ENCODE results near the gene GTPBP6. TPM values are rescaled to one million over a fixed set of nuclear protein-coding genes. Genes with fewer than 3 reads are reported as not detected.

GTPBP6 gene
- total RNA-seq, 1 experiment from 2014 or later = 72.4 TPM

DNA sequence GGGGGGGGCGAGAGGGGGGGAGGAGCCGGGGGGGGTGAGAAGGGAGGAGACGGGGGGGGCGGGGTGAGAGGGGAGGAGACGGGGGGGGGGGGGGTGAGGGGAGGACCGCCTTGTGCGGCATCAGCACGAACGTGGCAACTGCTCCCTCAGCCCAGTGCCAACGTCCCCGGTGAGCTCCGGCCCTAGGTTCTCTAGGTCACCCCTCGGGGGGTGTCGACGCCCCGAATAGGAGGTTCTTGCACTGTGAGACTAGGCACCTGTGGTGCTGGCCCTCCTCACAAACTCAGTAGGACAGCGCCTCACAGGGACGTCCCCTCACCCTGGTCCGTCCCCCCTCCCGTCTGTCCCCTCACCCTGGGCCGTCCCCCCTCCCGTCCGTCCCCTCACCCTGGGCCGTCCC lies 21.5 kb upstream of the GTPBP6 start:
- H3K4me1 Mint-ChIP-seq (ENCODE audit: low read depth, unreplicated experiment) = no peaks in the 10 kb centered on the region
- Histone ChIP-seq H3K4me3 (ENCODE audit: low read depth, low read length) (no peak overlapping the region), H3K27me3 (replicated peaks; ENCODE audit: control insufficient read depth, insufficient read depth, low read length) (no peaks in the 10 kb centered on the region), H3K9me3 (peaks cover 7% of the 10 kb centered on the region; the same call in 1 of the 2 replicates), H3K4me1 (no peaks in the 10 kb centered on the region), H3K36me3 (ENCODE audit: control insufficient read depth, insufficient read depth, low read length) (no peaks in the 10 kb centered on the region; the same call in 1 of the 2 replicates)
- intact Hi-C loops (cut with micrococcal nuclease; ENCODE audit: unreplicated experiment) = no loop called here
- TF ChIP-seq, protein P1, sequence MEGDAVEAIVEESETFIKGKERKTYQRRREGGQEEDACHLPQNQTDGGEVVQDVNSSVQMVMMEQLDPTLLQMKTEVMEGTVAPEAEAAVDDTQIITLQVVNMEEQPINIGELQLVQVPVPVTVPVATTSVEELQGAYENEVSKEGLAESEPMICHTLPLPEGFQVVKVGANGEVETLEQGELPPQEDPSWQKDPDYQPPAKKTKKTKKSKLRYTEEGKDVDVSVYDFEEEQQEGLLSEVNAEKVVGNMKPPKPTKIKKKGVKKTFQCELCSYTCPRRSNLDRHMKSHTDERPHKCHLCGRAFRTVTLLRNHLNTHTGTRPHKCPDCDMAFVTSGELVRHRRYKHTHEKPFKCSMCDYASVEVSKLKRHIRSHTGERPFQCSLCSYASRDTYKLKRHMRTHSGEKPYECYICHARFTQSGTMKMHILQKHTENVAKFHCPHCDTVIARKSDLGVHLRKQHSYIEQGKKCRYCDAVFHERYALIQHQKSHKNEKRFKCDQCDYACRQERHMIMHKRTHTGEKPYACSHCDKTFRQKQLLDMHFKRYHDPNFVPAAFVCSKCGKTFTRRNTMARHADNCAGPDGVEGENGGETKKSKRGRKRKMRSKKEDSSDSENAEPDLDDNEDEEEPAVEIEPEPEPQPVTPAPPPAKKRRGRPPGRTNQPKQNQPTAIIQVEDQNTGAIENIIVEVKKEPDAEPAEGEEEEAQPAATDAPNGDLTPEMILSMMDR (IDR thresholded peaks at IDR 0.05; ENCODE audit: insufficient read depth in 1 of 2, low read depth in 1 of 2, low read length in 1 of 2, severe bottlenecking in 1 of 2, unreplicated experiment in 1 of 2) = no peak
- POLR2A ChIA-PET = no interaction called here
- no peak for DNase-seq
- no peaks in the 10 kb centered on the region for H3K27me3 Mint-ChIP-seq (ENCODE audit: insufficient read depth, unreplicated experiment)
- no TSS peak for BruUV-seq (replicated peaks)
- peaks cover 66% of the 10 kb centered on the region for H3K36me3 Mint-ChIP-seq (ENCODE audit: insufficient read depth, unreplicated experiment)
- H3K9me3 Mint-ChIP-seq (ENCODE audit: unreplicated experiment) = peaks cover 10% of the 10 kb centered on the region
- CTCF ChIA-PET = no interaction called here
- H3K27ac Mint-ChIP-seq (ENCODE audit: unreplicated experiment) = no peak overlapping the region
- no peak overlapping the region for H3K4me3 Mint-ChIP-seq (ENCODE audit: unreplicated experiment)

DNA sequence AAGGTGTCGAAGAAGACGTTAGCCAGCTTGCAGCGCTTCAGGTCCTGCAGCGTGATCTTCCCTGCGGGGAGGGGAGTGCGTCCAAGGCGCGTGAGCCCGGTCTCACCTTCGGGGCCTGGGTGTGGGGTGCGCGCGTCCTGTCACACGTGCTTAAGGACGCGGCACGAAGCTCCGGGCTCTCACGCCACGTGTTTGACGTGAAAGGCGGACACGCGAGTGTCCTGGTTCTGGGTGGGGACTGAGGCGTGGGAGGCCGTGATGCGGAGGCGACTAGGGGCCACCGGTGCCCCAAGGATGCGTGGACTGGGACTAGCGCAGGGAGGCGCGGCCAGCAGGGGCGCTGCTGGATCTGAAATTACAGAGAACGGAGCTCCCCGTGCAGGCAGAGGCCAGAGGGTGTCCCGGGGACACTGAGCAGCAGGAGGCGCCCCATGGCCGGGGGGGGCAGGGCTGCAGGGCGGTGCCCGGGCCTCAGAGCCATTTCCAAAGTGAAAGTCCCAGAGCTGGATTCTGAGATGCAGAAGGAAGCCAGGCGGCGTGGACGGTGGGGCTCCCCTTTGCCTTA lies 20.3 kb upstream of the GTPBP6 start:
- no peak for DNase-seq
- H3K4me3 ChIP-seq (ENCODE audit: low read depth, low read length) = no peak overlapping the region
- no peaks in the 10 kb centered on the region for H3K27me3 Mint-ChIP-seq (ENCODE audit: insufficient read depth, unreplicated experiment)
- no peak overlapping the region for H3K27ac Mint-ChIP-seq (ENCODE audit: unreplicated experiment)
- no peaks in the 10 kb centered on the region for H3K4me1 Mint-ChIP-seq (ENCODE audit: low read depth, unreplicated experiment)
- no peaks in the 10 kb centered on the region for H3K4me1 ChIP-seq
- TF ChIP-seq, protein P1 (IDR thresholded peaks at IDR 0.05; ENCODE audit: insufficient read depth in 1 of 2, low read depth in 1 of 2, low read length in 1 of 2, severe bottlenecking in 1 of 2, unreplicated experiment in 1 of 2) = no peak
- H3K36me3 ChIP-seq (ENCODE audit: control insufficient read depth, insufficient read depth, low read length) = no peaks in the 10 kb centered on the region; the same call in 1 of the 2 replicates
- peaks cover 7% of the 10 kb centered on the region; the same call in 1 of the 2 replicates for H3K9me3 ChIP-seq
- H3K4me3 Mint-ChIP-seq (ENCODE audit: unreplicated experiment) = no peak overlapping the region
- H3K27me3 ChIP-seq (replicated peaks; ENCODE audit: control insufficient read depth, insufficient read depth, low read length) = no peaks in the 10 kb centered on the region
- intact Hi-C loops (cut with micrococcal nuclease; ENCODE audit: unreplicated experiment) = no loop called here
- peaks cover 68% of the 10 kb centered on the region for H3K36me3 Mint-ChIP-seq (ENCODE audit: insufficient read depth, unreplicated experiment)
- no TSS peak for BruUV-seq (replicated peaks)
- CTCF ChIA-PET = no interaction called here
- POLR2A ChIA-PET = no interaction called here
- peaks cover 10% of the 10 kb centered on the region for H3K9me3 Mint-ChIP-seq (ENCODE audit: unreplicated experiment)

DNA sequence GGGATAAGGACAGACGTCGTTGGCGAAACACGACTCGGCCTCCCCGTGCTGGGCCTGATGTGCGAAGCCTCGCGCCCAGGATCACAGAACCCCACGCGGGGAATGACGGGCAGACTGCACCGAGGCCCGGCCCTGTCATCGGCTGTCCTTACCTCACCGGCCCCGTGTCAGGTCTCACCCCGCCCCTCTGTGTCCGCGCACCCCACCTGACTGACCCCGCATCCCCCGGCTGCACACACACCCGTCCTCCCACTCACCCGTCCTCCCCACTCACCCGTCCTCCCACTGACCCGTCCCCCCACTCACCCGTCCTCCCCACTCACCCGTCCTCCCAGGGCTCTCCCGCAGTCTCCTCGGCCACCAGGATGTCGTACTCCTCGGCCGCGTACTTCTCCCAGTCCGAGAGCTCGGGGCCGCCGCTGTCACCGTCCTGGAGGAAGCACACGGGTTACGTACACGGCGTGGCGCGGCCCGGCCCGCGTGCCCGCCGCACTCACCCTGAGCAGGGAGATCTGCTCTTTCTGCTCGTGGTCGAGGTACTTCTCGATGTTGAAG lies 19.8 kb upstream of the GTPBP6 start:
- H3K4me1 ChIP-seq = no peaks in the 10 kb centered on the region
- peaks cover 10% of the 10 kb centered on the region for H3K9me3 Mint-ChIP-seq (ENCODE audit: unreplicated experiment)
- no peaks in the 10 kb centered on the region for H3K4me1 Mint-ChIP-seq (ENCODE audit: low read depth, unreplicated experiment)
- H3K27me3 Mint-ChIP-seq (ENCODE audit: insufficient read depth, unreplicated experiment) = no peaks in the 10 kb centered on the region
- H3K9me3 ChIP-seq = peaks cover 7% of the 10 kb centered on the region; the same call in 1 of the 2 replicates
- intact Hi-C loops (cut with micrococcal nuclease; ENCODE audit: unreplicated experiment) = no loop called here
- TF ChIP-seq, protein P1 (IDR thresholded peaks at IDR 0.05; ENCODE audit: insufficient read depth in 1 of 2, low read depth in 1 of 2, low read length in 1 of 2, severe bottlenecking in 1 of 2, unreplicated experiment in 1 of 2) = no peak
- H3K4me3 ChIP-seq (ENCODE audit: low read depth, low read length) = no peak overlapping the region
- BruUV-seq (replicated peaks) = no TSS peak
- no peaks in the 10 kb centered on the region for H3K27me3 ChIP-seq (replicated peaks; ENCODE audit: control insufficient read depth, insufficient read depth, low read length)
- peaks cover 68% of the 10 kb centered on the region for H3K36me3 Mint-ChIP-seq (ENCODE audit: insufficient read depth, unreplicated experiment)
- POLR2A ChIA-PET = no interaction called here
- CTCF ChIA-PET = no interaction called here
- H3K27ac Mint-ChIP-seq (ENCODE audit: unreplicated experiment) = no peak overlapping the region
- no peak overlapping the region for H3K4me3 Mint-ChIP-seq (ENCODE audit: unreplicated experiment)
- no peaks in the 10 kb centered on the region; the same call in 1 of the 2 replicates for H3K36me3 ChIP-seq (ENCODE audit: control insufficient read depth, insufficient read depth, low read length)
- no peak for DNase-seq

All from Caco-2 (cell line).